Activated CD8-positive, alpha-beta memory T cell treated with anti-CD3 and anti-CD28 coated beads, Interleukin-2, amount 50 U/mL, for 1 hour (primary cell): ENCODE measurements around the gene CRK.
"Not testable (repeated sequence)": the region's sequence is repeated elsewhere in the genome, so short reads cannot be mapped to it uniquely, and the experiment has no call there.

Experiments
- DNase-seq: peaks from one replicate; pipeline ENCODE4 v3.0.0-alpha.2; 2020; ENCODE audit errors: extremely low read depth

Gene CRK

GRCh38 chr17:1387490-1388227 lies 68.4 kb downstream of the CRK start:
- not testable (repeated sequence) for DNase-seq

GRCh38 chr17:1386675-1387190 lies 69.3 kb downstream of the CRK start:
- not testable (repeated sequence) for DNase-seq

GRCh38 chr17:1386265-1386664 lies 69.8 kb downstream of the CRK start:
- no peak for DNase-seq

GRCh38 chr17:1385861-1386260 lies 70.2 kb downstream of the CRK start:
- DNase-seq: no peak

GRCh38 chr17:1384905-1385435 lies 71.1 kb downstream of the CRK start:
- DNase-seq: no peak

GRCh38 chr17:1379930-1380313 lies 76.1 kb downstream of the CRK start:
- no peak for DNase-seq

GRCh38 chr17:1379208-1379929 lies 76.7 kb downstream of the CRK start:
- DNase-seq: no peak

GRCh38 chr17:1378476-1378860 lies 77.6 kb downstream of the CRK start:
- not testable (repeated sequence) for DNase-seq

- DNase-seq: no peak
Observed at GRCh38 chr17:1377334-1377733, 78.7 kb downstream of the CRK start.

GRCh38 chr17:1376061-1376460 lies 80.0 kb downstream of the CRK start:
- DNase-seq: no peak

- DNase-seq: no peak
Observed at GRCh38 chr17:1375615-1376014, 80.4 kb downstream of the CRK start.

GRCh38 chr17:1374431-1375177 lies 81.4 kb downstream of the CRK start:
- no peak for DNase-seq

GRCh38 chr17:1373707-1374237 lies 82.3 kb downstream of the CRK start:
- no peak for DNase-seq

GRCh38 chr17:1372618-1373017 lies 83.4 kb downstream of the CRK start:
- DNase-seq: no peak

GRCh38 chr17:1371893-1372590 lies 84.0 kb downstream of the CRK start:
- DNase-seq: no peak
